Anterior cingulate cortex (tissue), 58 donors: ENCODE results near the gene KRTCAP2.

Experiments used
- DNase-seq, 58 donors: peaks; one replicate each; lab custom pipeline; 2025; lab: John Stamatoyannopoulos, UW

The KRTCAP2 gene

GRCh38 chr1:155137154-155137949, 35.8 kb downstream of the KRTCAP2 start:
- no peak for DNase-seq

DNA sequence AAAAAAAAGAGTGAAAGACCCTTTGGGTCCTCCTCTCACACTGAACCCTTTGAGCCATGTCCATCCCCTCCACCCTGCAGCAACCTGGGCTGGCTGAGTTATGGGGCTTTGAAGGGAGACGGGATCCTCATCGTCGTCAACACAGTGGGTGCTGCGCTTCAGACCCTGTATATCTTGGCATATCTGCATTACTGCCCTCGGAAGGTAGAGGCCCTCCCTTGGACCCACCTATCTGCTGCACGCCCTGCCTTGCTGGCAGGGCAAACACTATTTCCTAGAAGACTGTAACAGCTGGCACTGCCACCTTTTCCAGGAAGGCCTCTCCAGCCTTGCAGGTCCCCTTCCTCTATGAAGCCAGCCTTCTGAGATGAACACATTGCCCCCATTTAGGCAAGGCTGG, 36.4 kb downstream of the KRTCAP2 start:
- DNase-seq: peak in 1 of 58 donors; percentile 6

- DNase-seq: peak; percentile 57 to 96 (median 90)
Measured at GRCh38 chr1:155135415-155136028, 37.6 kb downstream of the KRTCAP2 start, which contains the start of gene SLC50A1. SLC50A1 (plus strand) TSS chr1:155135852; CDS start chr1:155135912, 60 bp downstream.

- peak in 41 of 58 donors; percentile 23 to 72 (median 52) for DNase-seq
Measured at GRCh38 chr1:155134880-155135414, 38.2 kb downstream of the KRTCAP2 start.

DNA sequence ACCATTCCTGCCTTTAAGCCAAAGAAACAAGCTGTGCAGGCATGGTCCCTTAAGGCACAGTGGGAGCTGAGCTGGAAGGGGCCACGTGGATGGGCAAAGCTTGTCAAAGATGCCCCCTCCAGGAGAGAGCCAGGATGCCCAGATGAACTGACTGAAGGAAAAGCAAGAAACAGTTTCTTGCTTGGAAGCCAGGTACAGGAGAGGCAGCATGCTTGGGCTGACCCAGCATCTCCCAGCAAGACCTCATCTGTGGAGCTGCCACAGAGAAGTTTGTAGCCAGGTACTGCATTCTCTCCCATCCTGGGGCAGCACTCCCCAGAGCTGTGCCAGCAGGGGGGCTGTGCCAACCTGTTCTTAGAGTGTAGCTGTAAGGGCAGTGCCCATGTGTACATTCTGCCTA, 38.8 kb downstream of the KRTCAP2 start:
- DNase-seq: no peak

- no peak for DNase-seq
Measured at GRCh38 chr1:155133799-155134281, 39.3 kb downstream of the KRTCAP2 start.

DNA sequence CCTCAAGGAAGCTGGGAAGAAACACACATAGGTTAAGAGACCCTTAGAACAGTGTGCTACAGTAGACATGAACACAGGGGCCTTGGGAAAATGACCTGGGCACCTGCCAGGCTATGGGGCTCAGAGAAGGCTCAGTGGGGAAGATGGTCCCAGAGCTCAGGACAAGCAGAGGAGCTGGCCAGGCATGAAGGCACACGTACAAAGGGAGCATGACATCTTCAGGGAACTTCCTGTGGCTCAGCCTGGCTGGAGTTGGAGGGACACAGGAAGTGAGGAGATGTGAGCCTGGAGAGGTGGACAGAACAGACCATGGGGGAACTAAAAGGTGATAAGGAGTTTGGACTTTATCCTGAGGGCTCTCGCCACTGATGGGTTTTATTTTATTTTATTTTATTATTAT, 41.2 kb downstream of the KRTCAP2 start:
- DNase-seq: no peak

- no peak for DNase-seq
Measured at GRCh38 chr1:155131285-155131684, 41.8 kb downstream of the KRTCAP2 start.

DNA sequence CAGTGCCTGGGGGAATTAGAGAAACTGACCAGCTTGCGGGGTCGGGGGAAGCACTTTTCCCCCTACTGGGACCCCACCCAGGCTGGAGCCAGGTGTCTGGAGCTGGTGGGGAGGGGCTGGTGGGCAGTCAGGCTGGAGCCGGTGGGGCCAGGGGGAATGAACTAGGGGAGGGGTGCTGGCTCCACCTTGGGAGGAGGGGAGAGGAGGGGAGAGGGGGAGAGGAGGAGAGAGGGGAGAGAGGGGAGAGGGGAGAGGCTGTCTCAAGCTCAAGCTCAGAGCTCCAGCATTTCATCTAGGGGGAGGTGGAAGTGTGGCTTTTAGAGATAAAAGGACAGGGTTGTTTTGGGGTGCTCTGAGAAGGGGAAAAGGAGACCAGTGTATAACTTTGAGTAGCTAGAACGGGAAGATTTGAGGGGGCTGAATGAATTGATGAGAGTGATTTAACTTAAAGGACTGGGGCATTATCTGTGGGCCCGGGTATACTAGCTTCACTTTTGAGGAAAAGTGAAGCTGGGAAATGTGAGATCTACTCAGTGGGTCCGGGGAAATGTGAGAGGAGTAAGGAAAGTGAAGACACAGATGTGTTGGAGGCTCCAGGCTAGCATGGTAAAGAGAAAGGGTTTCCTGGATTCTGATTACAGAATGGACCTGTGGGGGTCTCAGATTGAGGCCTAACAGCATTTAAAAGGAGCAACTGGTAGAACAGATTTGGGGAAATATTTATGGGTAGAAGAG, 42.7 kb downstream of the KRTCAP2 start:
- DNase-seq: no peak

- DNase-seq: peak in 30 of 58 donors; percentile 8 to 66 (median 30)
Measured at GRCh38 chr1:155128755-155129473, 44.2 kb downstream of the KRTCAP2 start.

- peak in 3 of 58 donors; percentile 27 to 68 (median 52) for DNase-seq
Measured at GRCh38 chr1:155127967-155128754, 44.9 kb downstream of the KRTCAP2 start.

- DNase-seq: peak in 55 of 58 donors; percentile 42 to 97 (median 81)
Measured at GRCh38 chr1:155127105-155127966, 45.8 kb downstream of the KRTCAP2 start, which contains the start of gene EFNA1. EFNA1 (plus strand) TSS chr1:155127876; CDS start chr1:155127978, 102 bp downstream.

DNA sequence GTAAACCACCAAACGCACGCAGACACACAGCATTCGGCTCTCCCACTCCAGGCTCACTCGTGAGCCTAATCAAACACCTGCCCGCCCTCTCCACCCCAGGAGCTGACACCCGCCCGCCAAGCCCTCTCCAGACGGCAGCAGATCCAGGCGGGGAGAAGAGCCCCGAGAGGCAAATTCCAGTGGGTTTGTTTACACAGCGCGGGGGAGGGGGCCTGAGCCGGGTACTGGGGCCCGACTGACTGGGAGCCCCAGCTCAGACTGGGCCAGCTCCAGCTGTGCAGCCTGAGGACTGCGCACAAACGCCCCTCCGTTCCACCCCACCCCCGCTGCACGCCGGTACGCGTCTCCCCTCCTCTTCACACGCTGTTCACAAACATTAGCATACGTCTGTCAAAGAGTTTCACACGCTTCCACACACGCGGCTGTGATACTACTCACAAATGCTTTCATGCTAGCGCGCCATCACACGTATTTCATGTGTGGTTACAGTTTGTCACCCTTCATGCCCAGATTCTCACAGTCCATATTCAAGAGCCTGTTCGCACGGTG, 46.5 kb downstream of the KRTCAP2 start:
- DNase-seq: peak in 44 of 58 donors; percentile 35 to 84 (median 66)

DNA sequence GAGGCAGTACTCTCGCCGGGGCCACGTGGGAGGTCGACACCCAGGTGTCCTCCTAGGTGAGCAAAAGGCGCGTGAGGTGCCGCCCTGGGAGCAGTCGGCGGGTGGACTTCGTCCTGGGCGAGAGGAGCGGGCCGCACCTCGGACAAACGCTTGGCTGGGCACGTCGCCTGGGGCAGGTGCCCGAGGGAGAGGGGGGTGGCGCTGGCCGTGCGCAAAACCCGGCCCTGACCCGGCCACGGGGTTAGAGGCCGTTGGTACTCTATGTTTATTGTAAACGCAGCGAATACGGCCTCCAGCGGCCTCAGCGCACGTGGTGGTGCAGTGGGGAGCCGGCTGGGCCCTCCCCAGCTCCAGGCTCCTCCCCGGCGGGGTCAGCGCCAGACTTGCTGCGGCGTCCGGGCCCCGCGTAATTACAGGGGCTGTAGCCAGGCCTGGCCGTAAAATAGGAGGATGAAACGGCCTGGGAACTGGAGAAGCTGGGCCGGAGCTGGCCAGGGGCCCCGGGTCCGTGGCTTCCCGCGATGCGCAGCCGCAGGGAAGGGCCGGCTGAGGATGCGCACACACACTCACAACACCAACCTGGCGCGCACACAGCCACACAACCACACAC, 47.1 kb downstream of the KRTCAP2 start:
- DNase-seq: peak in 53 of 58 donors; percentile 29 to 91 (median 72)

GRCh38 chr1:155125511-155125945, 47.6 kb downstream of the KRTCAP2 start:
- DNase-seq: peak in 8 of 58 donors; percentile 8 to 41 (median 18)

DNA sequence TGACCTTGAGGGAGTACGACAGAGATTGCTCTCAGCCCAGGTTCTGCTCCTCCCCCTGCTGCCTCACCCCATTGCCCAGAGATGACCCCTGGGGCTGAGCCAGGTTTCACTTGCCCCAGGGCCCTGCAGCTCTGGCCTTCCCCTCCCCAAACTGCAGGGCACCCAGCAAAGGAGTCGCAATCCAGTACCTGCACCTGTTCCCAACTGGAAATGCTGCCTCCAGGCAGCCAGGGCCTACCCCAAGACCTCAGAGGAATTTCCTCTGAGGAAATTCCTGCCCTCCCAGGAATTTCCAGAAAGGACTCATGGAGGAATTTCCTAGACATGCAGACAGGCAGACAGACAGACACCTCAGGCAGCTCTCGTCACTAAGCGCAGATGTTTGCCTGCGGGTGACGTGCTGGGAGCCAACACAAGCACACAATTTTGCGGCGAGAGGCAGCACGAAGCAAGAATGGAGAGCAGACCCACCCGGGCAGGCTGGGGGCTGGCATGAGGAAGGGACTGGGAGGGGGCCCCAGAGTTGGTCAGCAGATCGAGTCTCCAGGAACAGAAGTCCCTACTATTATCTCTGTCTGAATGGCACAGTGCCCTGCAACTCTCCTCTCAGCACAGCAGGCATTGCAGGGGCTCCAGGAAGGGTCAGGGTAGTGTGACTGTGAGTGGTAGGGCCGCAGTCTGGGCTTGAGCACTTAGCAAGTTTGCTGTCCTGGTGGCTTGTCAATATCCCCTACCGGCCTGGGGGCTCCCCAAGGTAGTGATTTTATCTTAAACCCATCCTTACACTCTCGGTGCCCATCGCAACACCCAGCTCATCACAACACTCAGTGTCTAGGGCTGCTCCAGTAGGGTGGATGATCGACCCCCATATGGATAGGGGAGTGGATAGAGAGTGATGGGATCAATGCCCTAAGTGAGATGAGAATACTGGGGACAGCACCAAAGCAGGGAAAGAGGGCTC, 48.3 kb downstream of the KRTCAP2 start:
- DNase-seq: peak in 2 of 58 donors; percentile 20 to 23
